ENCODE measurements around the gene NPLOC4.

DNA sequence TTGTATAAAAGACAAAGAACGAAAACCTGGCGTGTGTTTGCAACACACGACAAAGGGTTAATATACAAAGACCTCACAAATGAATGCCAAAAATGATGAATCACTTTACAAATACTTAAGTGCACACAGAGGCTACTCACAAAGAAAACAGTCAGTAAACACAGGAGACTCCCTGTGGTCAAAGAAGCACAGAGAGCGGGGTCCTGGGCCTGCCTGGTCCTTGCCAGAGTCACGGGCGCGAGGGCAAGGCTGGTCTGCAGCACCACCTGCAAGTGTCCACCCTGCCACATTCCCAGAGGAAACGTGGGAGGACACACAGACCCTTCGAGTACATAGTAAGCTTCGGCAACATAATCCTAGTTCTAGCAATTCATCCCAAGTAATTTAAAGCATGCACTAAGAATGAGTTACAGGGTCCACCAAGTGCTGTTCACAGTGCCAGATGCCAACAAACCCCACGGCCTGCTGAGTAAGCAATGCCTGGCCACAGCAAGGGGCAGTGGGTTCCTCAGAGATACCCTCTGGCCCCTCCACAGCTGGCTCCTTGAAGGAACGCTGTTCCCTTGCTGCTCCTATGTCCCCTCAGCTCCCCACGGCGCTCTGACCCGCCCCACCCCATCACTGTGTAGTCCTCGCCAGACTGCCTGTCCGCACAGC, 60.2 kb downstream of the NPLOC4 start:
- TF ChIP-seq UBTF (IDR thresholded peaks at IDR 0.05; ENCODE audit: borderline replicate concordance in 1 of 2, low read depth in 2 of 2, low read length in 2 of 2) (no peak), CREB1 (IDR thresholded peaks at IDR 0.05) (no peak), CREB1 (CRISPR knock-in tag; IDR thresholded peaks at IDR 0.05) (no peak), FOXK1 (CRISPR knock-in tag; IDR thresholded peaks at IDR 0.05; ENCODE audit: borderline replicate concordance) (no peak), NR2C2 (CRISPR knock-in tag; IDR thresholded peaks at IDR 0.05) (no peak), NR2C2 (tag; IDR thresholded peaks at IDR 0.05) (no peak), TBP (optimal IDR thresholded peaks at IDR 0.05; ENCODE audit: low read depth, low read length) (no peak), PHF21A (IDR thresholded peaks at IDR 0.05; ENCODE audit: borderline replicate concordance, low read depth) (no peak), MAX (CRISPR knock-in tag; IDR thresholded peaks at IDR 0.05) (no peak), ZNF644 (tag; IDR thresholded peaks at IDR 0.05; ENCODE audit: low read depth) (no peak), JUNB (CRISPR knock-in tag; conservative IDR thresholded peaks at IDR 0.05) (no peak), MAFF (IDR thresholded peaks at IDR 0.05; ENCODE audit: low read length) (no peak), POLR2A (conservative IDR thresholded peaks at IDR 0.05) (no peak)
- TF ChIP-seq, protein P1, sequence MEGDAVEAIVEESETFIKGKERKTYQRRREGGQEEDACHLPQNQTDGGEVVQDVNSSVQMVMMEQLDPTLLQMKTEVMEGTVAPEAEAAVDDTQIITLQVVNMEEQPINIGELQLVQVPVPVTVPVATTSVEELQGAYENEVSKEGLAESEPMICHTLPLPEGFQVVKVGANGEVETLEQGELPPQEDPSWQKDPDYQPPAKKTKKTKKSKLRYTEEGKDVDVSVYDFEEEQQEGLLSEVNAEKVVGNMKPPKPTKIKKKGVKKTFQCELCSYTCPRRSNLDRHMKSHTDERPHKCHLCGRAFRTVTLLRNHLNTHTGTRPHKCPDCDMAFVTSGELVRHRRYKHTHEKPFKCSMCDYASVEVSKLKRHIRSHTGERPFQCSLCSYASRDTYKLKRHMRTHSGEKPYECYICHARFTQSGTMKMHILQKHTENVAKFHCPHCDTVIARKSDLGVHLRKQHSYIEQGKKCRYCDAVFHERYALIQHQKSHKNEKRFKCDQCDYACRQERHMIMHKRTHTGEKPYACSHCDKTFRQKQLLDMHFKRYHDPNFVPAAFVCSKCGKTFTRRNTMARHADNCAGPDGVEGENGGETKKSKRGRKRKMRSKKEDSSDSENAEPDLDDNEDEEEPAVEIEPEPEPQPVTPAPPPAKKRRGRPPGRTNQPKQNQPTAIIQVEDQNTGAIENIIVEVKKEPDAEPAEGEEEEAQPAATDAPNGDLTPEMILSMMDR (IDR thresholded peaks at IDR 0.05 in 2 of 3, conservative IDR thresholded peaks at IDR 0.05 in 1 of 3; ENCODE audit: insufficient read depth in 2 of 3, low read depth in 1 of 3, low read length in 3 of 3) = no peak

All from K562 (cell line).